Stimulated activated CD4-positive, alpha-beta T cell treated with anti-CD3 and anti-CD28 coated beads, Interleukin-15, amount 100 ng/mL, for 1 hour (primary cell): ENCODE data around the gene CIB4.
"Not testable (repeated sequence)": the region's sequence is repeated elsewhere in the genome, so short reads cannot be mapped to it uniquely, and the experiment has no call there.

ENCODE experiments used
- DNase-seq, 2 donors: peaks; one replicate each; pipeline ENCODE4 v3.0.0-alpha.2; 2020; ENCODE audit warnings: low read depth in 1 of 2, low spot score in 1 of 2

Gene CIB4

DNA sequence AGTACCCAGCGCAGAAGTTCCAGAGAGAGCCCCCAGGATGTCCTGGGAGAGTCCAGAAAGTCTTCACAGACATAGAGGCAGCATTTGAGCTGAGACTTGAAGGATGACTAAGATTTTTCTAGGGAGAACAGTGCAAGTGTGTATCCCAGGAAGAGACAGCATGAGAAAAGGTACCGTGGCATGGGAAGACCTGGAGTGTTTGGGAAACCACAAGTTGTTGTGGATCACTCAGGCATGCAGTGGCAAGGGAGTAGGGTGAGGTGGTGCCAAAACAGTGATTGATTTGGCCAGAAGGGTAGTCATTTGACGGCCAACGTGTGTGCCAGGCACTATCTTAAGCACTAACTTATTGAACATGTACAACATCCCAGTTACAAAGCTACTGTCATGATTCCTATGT lies 26.9 kb upstream of the CIB4 start:
- no peak for DNase-seq

DNA sequence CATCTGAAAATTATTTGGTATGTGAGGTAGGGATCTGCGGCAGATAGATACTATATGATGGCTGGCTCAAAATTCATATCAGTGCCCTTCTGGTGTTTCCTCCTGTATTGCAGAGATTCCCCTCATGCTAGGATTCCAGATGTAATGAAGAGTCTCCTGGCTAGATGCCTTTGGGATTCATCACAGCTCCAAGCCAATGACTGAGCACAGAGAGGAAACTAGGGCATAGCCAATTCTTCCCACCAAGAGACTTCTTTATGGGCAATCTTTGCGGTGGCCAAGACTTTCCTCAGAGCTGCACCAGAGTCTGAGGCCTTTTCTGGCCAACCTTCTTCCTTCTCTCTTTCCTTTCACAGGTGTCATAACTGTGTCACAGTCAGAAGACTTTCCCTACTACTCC lies 25.5 kb upstream of the CIB4 start:
- DNase-seq: no peak

GRCh38 chr2:26665296-26665695 lies 24.1 kb upstream of the CIB4 start:
- DNase-seq: not testable (repeated sequence)

DNA sequence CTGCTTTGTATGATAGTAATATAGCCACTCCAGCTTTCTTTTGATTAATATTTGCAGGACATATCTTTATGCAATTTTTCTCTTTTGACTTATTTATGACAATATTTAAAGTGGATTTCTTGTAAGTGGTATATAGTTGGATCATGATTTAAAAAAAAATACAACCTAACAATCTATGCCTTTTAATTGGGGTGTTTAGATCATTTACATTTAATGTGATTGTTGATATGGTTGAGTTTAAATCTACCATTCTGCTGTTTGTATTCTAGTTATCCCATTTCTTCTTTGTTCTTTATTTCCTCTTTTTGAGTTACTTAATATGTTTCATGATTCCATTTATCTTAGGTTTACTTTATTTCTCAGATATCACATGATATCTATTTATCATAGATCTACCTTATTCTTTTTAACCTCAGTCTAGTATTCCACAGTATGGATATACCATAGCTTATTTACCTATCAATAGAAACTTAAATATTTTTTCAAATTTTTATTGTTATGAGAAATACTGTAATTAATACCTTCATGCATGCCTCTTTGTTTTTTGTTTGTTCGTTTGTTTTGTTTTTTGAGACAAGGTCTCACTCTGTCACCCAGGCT lies 19.3 kb upstream of the CIB4 start:
- DNase-seq: no peak

DNA sequence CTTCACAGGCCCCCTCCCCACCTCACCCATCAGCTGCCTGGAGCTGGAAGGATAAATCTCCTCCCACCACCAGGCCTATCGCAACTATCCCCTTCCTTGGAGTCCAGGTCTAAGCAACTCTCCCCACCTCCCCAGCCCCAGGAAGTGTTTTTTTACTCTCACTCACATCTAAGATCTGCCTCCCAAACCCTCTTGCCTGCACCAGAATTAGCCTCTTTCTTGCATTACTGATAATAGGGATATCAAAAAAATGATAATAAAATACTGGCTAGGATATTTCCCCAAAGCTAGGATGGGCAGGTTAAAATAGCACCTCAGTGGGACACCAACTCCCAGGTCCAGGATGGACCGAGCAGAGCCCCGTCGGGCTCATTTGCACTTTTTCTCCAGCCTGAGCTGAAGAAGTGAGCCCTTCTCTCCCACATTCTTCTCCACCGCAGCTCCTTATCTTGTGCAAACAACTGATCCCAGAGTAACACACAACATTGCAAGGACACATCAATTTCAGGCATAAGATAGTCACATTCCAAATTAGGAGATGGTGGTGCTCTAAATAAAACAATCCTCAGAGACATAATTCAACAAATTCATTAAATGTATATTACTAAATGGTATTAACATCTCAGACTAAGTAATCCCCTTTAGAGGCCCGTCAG lies 17.7 kb upstream of the CIB4 start:
- no peak for DNase-seq

DNA sequence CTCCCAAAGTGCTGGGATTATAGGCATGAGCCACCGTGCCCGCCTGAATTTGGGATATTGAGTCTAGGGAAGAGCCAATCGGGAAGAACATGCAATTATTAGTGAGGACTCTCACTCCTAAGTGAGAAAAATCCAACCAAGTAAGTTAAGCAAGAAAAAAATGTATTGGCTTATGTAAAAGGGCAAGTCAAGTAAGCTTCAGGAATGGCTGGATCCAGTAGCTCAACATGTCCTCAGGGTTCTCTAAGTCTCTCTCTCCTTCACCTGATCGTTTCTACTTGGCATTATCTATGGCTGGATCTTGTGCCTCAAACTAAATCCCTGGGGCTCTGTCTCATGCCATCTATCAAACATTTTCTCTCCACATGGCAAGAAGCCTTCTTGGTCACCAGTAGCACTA lies 16.1 kb upstream of the CIB4 start:
- DNase-seq: no peak

DNA sequence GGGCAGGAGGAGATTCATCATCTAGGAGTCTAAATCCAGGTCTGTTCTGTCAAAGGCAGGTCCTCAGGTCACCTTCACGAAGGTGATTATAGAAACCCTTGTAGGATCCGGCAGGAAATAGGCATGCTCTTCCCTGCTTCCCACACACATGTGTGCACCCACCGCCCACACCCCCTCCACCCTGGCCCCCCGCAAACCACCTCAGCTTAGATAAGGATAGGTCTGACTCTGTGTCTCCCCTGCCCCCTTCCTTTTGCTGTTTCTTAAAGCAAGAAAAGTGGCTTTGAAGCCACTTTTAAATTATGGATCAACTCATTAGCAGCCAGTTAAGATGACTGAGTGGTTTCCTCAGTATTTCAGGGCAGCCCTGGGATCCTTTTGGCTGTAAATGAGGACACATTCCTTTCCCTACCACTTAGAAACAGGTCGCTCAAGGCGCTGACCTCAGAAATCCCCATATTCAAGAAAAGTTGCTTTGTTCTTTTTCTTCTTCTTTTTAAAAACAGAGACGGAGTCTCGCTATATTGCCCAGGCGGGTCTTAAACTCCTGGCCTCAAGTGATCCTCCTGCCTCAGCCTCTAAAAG lies 14.5 kb upstream of the CIB4 start:
- no peak for DNase-seq

GRCh38 chr2:26655120-26655519 lies 14.0 kb upstream of the CIB4 start:
- DNase-seq: not testable (repeated sequence)

GRCh38 chr2:26654061-26654340 lies 12.8 kb upstream of the CIB4 start:
- no peak for DNase-seq

GRCh38 chr2:26653207-26654060 lies 12.3 kb upstream of the CIB4 start:
- DNase-seq: no peak

GRCh38 chr2:26652361-26653041 lies 11.3 kb upstream of the CIB4 start:
- no peak for DNase-seq

DNA sequence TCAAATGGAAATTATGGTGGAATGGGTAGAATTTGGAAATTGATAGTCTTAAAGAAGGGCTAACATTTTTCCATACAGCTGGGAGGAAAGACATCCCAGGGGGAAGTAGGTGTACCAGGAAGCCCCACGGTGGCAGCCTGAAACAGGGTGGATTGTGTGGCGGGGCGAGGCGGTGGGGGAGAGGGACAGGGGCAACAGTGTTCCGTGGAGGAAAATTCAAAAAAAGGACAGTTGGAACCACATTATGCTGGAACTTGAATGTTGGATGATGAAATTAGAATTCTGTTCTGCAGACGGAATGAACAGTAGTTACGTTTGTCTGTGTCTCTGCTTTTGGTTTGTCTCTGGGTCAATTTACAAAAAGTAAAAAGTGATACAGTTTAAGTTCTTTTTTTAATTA lies 10.6 kb upstream of the CIB4 start:
- DNase-seq: no peak

GRCh38 chr2:26651470-26651771 lies 10.3 kb upstream of the CIB4 start:
- DNase-seq: no peak

- DNase-seq: no peak
Measured at GRCh38 chr2:26650713-26651469, 9.7 kb upstream of the CIB4 start.

DNA sequence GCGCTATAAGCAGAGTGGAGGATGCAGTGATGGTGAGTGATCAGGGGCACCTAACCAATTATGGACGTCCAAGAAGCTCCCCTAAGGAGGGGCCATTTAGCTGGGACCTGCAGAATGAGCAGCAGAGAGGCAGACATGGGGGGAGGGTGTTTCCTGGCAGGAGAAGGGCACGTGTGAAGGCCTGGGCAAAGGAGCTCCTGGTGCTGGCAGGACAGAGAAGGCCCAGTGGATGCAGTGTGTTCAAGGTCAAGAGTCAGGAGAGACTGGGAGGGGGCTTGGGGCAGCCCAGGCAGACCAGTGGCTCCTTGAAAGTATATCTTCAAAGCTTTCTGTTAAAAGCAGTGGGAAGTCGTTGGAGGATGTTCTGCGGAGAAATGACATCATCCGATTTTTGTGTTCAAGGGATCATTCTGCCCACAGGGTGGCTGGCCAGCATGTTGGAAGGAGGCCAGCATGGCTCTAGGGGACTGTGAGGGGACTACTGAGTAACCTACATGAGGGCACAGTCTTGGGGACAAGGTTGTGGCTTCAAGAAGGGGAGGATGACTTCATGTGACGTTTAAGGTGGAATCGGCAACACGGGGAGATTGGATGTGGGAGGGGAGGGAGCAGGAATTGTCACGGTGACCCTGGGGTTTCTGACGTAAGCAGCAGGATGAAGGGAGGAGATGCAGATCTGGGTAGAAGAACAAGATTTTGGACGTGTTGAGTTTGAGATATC lies 9.0 kb upstream of the CIB4 start:
- DNase-seq: no peak

- DNase-seq: no peak
Measured at GRCh38 chr2:26649322-26649721, 8.2 kb upstream of the CIB4 start.

GRCh38 chr2:26648516-26648915 lies 7.3 kb upstream of the CIB4 start:
- DNase-seq: no peak

GRCh38 chr2:26647981-26648380 lies 6.8 kb upstream of the CIB4 start:
- DNase-seq: no peak

DNA sequence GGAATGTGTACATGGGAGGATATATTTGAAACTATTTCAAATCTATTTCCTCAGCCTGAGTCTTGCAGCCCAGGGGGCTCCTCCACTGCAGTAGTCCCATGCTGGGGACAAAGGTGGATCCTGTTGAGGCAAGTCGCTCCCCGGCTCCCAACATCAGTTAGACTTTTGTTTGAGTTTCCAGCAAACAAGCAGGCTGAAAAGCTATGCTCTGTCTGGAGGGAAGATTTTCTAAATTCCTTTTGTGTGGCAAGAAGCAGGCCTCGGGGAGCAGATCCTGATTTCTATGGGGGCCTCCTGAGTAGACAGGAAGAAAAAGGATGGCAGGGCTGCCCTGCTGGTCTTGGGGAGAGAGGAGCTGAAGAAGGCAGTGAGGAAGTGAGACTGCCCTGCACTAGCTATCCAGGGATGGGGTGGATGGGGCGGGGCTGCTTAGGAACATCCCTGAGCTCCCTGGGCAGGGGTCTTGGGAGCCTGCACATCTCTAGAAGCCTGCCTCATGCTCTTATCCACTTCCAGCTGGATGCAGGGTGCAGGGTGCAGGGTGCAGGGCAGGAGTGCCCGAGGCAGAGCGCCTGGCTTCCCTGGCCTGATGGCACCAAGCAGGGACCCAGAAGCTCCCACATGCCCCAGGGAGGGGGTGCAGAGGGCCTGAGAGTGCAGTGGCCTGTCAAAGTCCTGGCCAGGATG lies 6.0 kb upstream of the CIB4 start:
- DNase-seq: no peak

- no peak for DNase-seq
Measured at GRCh38 chr2:26645762-26646161, 4.6 kb upstream of the CIB4 start.
